Measurements from ENCODE around the gene SDK1. TPM values are rescaled to one million over a fixed set of nuclear protein-coding genes. Genes with fewer than 3 reads are reported as not detected.

The SDK1 gene
- total RNA-seq, 2 donors from 2014 or later, result 4.8 to 13.2 TPM

DNA sequence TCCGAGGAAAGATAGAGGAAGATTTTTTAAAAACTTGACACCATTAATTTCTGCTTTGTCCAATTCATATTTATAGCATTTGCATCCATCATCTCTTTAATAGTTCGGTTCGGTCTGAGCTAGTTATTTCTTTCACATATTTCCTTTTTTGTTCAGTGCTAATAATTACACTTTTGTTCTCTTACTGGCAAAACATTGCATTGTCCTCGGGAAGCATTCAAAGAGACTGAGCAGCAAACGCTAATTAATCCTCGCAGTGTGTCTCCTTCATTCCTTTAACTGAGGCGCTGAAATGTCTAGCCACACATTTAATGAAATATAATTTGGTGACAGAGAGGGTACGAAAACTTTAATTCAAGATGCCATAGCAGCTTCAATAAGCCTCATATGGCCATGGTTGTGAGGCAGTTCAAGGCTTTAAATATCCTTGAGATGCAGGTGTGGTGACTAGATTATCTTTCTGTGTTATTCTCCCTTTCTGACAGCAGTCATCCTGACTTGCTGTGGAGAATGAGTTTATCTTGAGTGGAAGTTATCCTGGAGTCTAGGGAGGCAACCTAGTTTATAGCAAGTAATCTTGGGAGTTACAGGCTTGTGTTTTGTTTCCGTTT, 431.4 kb downstream of the SDK1 start:
- Histone ChIP-seq H3K4me3 (no peak overlapping the region), H3K27ac (no peak overlapping the region), H3K36me3 (no peaks in the 10 kb centered on the region), H3K9me3 (no peaks in the 10 kb centered on the region), H3K27me3 (replicated peaks; ENCODE audit: insufficient read depth) (no peaks in the 10 kb centered on the region), H3K4me1 (replicated peaks) (no peaks in the 10 kb centered on the region)
- intact Hi-C loops (cut with DNase I), result no loop called here
- WGBS, result 90% methylated on average over 9 of the region's 9 CpGs
- TF ChIP-seq POLR2A (IDR thresholded peaks at IDR 0.05), result no peak
- TF ChIP-seq POLR2AphosphoS5 (IDR thresholded peaks at IDR 0.05), result no peak
- TF ChIP-seq, protein P1, sequence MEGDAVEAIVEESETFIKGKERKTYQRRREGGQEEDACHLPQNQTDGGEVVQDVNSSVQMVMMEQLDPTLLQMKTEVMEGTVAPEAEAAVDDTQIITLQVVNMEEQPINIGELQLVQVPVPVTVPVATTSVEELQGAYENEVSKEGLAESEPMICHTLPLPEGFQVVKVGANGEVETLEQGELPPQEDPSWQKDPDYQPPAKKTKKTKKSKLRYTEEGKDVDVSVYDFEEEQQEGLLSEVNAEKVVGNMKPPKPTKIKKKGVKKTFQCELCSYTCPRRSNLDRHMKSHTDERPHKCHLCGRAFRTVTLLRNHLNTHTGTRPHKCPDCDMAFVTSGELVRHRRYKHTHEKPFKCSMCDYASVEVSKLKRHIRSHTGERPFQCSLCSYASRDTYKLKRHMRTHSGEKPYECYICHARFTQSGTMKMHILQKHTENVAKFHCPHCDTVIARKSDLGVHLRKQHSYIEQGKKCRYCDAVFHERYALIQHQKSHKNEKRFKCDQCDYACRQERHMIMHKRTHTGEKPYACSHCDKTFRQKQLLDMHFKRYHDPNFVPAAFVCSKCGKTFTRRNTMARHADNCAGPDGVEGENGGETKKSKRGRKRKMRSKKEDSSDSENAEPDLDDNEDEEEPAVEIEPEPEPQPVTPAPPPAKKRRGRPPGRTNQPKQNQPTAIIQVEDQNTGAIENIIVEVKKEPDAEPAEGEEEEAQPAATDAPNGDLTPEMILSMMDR (IDR thresholded peaks at IDR 0.05), result no peak
- DNase-seq (ENCODE audit: low spot score), result no peak

DNA sequence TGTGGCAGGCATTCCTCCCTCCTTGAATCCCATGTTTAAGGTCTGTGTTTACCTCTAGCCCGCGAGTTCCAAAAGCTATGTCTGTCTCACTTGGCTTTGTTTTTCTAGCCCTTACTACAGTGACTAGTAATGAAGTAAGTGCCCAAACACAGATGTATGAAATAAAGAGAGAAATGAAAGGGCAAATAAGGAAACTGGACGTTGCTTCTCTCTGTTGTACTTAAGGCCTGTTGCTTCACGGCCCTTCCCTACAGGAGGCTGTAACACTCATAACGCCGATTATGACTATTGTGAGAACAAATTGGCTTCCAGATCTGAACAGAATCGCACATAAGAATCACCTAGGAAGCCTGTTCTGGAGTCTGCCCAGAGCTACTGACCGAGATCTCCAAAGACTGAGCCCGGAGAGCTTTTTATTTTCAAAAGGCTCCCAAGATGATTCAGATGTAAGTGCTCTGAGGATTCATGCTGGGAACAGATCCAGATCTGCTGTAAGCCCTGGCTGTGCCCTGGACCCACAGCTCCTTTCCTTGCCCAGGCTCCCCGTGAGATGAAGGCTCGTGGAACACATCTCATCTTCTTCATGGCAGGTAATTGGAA, 432.6 kb downstream of the SDK1 start:
- Histone ChIP-seq H3K4me1 (replicated peaks) (no peaks in the 10 kb centered on the region), H3K27ac (no peak overlapping the region), H3K27me3 (replicated peaks; ENCODE audit: insufficient read depth) (no peaks in the 10 kb centered on the region), H3K9me3 (no peaks in the 10 kb centered on the region), H3K4me3 (no peak overlapping the region), H3K36me3 (no peaks in the 10 kb centered on the region)
- 79% methylated on average over 11 of the region's 11 CpGs for WGBS
- DNase-seq (ENCODE audit: low spot score), result no peak
- TF ChIP-seq POLR2AphosphoS5 (IDR thresholded peaks at IDR 0.05) (no peak), POLR2A (IDR thresholded peaks at IDR 0.05) (no peak)
- intact Hi-C loops (cut with DNase I), result no loop called here

DNA sequence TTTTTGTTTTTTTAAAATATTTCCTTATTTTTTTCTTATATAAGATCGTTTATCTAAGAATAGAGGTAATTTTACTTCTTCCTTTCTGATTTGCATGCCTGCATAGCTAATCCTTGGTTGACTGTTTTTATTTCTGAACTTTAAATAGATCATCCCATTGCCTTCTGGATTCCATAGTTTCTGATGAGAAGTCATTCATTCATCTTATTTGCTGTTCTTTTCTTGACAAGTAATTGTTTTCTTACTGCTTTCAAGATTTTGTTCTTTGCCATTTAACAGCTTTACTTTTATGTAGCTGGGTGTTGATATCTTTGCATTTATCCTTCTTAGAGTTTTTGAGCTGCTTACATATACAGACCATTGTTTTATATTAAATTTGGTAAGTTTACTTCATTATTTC, 437.9 kb downstream of the SDK1 start:
- Histone ChIP-seq H3K4me1 (replicated peaks) (no peaks in the 10 kb centered on the region), H3K27me3 (replicated peaks; ENCODE audit: insufficient read depth) (no peaks in the 10 kb centered on the region), H3K27ac (no peak overlapping the region), H3K9me3 (no peaks in the 10 kb centered on the region), H3K4me3 (no peak overlapping the region), H3K36me3 (no peaks in the 10 kb centered on the region)
- no peak for DNase-seq (ENCODE audit: low spot score)
- 92% methylated on average over 1 of the region's 1 CpG for WGBS
- intact Hi-C loops (cut with DNase I), result no loop called here
- TF ChIP-seq, protein P1 (IDR thresholded peaks at IDR 0.05), result no peak
- TF ChIP-seq POLR2A (IDR thresholded peaks at IDR 0.05), result no peak
- TF ChIP-seq POLR2AphosphoS5 (IDR thresholded peaks at IDR 0.05), result no peak

DNA sequence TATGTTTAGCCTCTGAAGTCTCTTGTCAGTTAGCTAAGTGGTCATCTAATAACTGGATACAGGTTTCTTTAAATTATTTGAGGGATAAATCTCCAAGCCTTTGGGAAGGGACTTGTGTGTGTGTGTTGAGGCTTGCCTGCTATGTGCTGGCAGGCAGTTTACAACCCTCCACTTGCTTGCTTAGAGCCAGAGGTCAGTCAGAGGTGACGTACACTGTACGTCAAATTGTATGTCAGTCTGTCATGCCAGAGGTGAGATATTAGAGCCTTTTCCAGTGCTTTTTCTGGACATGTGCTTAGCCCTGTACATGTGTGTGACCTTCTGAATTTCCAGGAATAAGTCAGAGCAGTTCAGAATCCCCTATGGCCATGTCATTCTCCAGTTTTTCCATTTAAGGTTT, 438.9 kb downstream of the SDK1 start:
- no peak for DNase-seq (ENCODE audit: low spot score)
- Histone ChIP-seq H3K27me3 (replicated peaks; ENCODE audit: insufficient read depth) (no peaks in the 10 kb centered on the region), H3K4me3 (no peak overlapping the region), H3K4me1 (replicated peaks) (no peaks in the 10 kb centered on the region), H3K9me3 (no peaks in the 10 kb centered on the region), H3K27ac (no peak overlapping the region), H3K36me3 (no peaks in the 10 kb centered on the region)
- intact Hi-C loops (cut with DNase I), result no loop called here
- 88% methylated on average over 2 of the region's 2 CpGs for WGBS
- TF ChIP-seq POLR2A (IDR thresholded peaks at IDR 0.05), result no peak
- TF ChIP-seq POLR2AphosphoS5 (IDR thresholded peaks at IDR 0.05), result no peak
- TF ChIP-seq, protein P1 (IDR thresholded peaks at IDR 0.05), result no peak

DNA sequence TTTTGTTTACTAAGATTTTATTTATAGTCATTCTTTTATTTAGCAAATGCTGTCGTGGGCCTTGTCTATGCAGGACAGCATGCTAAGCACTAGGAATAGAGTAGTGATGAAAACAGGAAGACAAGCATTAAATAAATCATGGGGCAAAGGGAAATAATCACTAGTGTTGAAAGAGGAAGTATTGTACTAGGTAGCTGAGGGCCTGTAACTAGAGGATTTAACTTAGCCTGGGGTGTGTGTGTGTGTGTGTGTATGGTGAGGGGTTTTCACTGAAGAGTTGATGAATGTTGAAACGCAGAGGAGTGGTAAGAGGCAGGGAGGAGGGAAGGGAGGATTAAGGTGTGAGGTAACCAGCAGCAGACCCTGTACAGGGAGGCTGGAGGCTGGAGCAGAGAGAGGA, 446.4 kb downstream of the SDK1 start:
- Histone ChIP-seq H3K4me3 (no peak overlapping the region), H3K9me3 (no peaks in the 10 kb centered on the region), H3K4me1 (replicated peaks) (no peaks in the 10 kb centered on the region), H3K27me3 (replicated peaks; ENCODE audit: insufficient read depth) (no peaks in the 10 kb centered on the region), H3K27ac (no peak overlapping the region), H3K36me3 (no peaks in the 10 kb centered on the region)
- TF ChIP-seq, protein P1 (IDR thresholded peaks at IDR 0.05), result no peak
- TF ChIP-seq POLR2AphosphoS5 (IDR thresholded peaks at IDR 0.05) (no peak), POLR2A (IDR thresholded peaks at IDR 0.05) (no peak)
- 84% methylated on average over 2 of the region's 2 CpGs for WGBS
- intact Hi-C loops (cut with DNase I), result no loop called here
- no peak for DNase-seq (ENCODE audit: low spot score)
